GM11168 (cell line): Measurements from ENCODE around the gene GUCY1A2.

Source experiments
- in situ Hi-C: fragments of 300-500 bp; cut with MboI; formaldehyde crosslinking; loops from one replicate; pipeline ENCODE4 v1.12.0; 2022; ENCODE audit warnings: low sequenced_read_pairs; ENCODE audit not compliant: unreplicated experiment

The GUCY1A2 gene

DNA sequence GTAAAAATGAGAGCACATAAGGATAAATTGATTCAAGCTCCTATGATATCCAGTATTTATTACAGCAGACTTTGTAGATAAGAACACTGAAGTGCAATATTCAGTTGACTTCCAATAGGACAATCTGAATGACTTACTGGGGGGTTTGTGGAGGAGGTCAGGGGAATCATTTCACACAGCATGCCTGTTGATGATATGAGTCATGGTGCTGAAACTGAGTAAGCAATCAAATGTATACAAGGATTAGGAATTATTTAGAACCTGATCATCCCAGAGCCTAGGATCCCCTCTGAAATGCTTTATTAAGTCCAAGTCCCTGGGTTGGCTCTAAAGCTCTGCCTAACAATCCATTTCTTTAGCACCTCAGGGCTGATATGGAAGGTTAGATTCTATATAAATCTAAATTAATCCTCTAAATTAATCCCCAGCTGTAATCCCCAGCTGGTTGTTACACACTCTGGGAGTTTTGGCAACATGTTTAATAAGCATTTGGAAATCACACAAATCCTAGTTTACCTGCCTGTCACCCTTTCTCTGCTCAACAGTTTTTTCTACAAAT lies 326.4 kb downstream of the GUCY1A2 start:
- in situ Hi-C loops = no loop called here

GRCh38 chr11:106690923-106691322 lies 327.4 kb downstream of the GUCY1A2 start:
- in situ Hi-C loops = no loop called here

GRCh38 chr11:106684944-106685343 lies 333.3 kb downstream of the GUCY1A2 start:
- in situ Hi-C loops = no loop called here

DNA sequence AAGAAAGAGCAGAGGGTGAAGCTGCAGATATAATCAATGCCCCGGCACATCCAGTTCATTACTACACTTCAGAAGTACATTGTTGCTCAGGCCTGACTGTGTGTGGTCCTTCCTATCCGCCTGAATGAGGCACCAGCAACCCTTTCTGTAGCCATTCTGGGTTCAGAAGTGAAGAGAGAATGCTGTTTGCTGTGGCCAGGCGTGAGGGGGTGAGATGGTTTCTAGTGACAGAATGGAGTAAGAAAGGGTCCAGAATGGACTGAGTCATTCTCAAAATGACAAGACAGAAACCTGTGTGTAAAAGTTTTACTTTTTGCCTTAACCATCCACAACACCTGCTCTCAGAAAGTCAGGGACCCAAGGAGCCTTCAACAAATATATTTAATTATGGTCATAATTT lies 334.8 kb downstream of the GUCY1A2 start:
- in situ Hi-C loops = no loop called here

GRCh38 chr11:106681435-106681834 lies 336.8 kb downstream of the GUCY1A2 start:
- in situ Hi-C loops = no loop called here

DNA sequence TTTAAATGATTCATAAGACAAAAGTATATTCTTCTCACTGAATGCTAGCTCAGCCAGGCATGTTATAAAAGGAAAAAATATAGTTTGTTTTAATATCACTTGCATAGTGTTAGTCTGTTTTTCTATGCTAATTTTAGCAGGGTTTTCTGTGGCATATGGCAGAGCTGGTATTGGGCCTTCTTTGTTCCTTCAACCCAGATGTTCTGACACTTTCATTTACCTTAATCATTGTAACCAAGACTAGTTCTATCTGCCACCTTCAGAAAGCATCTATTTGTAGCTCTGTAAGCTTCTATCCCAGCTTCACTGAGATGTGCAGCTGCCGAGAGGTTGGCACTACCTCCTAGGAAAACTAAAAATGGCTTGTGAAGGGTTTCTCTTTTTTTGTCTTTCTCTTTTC lies 338.7 kb downstream of the GUCY1A2 start:
- in situ Hi-C loops = no loop called here

DNA sequence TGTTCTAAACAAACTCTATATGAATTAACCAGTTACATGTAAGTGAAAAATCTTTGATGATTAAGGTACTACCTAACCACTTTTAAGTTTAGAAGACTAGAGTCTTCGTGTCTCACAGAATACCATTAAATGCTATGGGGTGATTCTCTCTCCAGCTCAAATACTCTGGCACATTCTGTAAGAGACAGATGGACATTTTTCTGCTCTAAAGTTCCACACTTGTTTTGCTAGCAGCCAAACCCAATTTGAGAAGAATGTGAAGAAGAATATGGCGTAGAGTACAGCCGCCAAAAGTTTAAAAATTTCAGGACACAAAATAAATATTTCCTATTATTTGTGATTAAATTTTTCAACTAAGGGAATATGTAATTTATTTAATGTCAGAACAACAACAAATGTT lies 339.1 kb downstream of the GUCY1A2 start:
- in situ Hi-C loops = no loop called here

GRCh38 chr11:106670069-106670468 lies 348.2 kb downstream of the GUCY1A2 start:
- in situ Hi-C loops = no loop called here

- in situ Hi-C loops = no loop called here
Measured at GRCh38 chr11:106668147-106668546, 350.1 kb downstream of the GUCY1A2 start.

DNA sequence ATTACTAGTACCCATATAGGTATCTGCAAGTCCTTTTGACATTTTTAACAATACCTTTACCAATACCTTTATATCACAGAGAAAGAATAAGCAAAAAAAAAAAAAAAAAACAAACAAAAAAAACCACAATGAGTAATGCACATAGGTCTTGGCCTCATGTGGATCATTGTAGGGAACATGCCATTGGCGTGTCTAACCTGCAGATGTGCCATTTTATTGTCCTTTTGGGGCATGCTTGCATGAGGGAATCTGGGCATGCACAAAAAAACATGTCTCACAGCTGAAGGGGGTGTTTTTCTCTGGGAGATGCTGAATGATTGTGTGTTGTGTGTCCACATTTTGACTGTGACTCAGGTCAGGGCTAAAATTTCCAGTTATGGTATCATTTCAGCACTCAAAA lies 361.6 kb downstream of the GUCY1A2 start:
- in situ Hi-C loops = no loop called here

DNA sequence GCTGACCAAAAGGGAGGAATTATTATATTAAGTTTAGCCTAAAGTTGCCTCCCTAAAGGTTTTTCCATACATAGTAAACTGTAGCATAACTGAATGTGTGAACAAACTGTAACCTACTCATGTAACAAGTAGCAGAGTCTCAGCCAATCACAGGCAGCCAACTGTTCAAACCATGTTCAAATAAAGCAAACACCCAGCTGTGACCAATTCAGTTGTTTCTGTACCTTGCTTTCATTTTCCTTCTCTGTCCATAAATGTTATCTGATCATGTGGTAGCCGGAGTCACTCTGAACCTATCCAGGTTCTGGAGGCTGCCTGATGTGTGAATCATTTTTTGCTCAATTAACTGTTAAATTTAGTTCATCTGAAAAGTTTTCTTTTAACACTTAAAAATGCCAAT lies 373.5 kb downstream of the GUCY1A2 start:
- in situ Hi-C loops = no loop called here

GRCh38 chr11:106642331-106642730 lies 375.9 kb downstream of the GUCY1A2 start:
- in situ Hi-C loops = no loop called here

GRCh38 chr11:106632283-106632682 lies 386.0 kb downstream of the GUCY1A2 start:
- in situ Hi-C loops = no loop called here

DNA sequence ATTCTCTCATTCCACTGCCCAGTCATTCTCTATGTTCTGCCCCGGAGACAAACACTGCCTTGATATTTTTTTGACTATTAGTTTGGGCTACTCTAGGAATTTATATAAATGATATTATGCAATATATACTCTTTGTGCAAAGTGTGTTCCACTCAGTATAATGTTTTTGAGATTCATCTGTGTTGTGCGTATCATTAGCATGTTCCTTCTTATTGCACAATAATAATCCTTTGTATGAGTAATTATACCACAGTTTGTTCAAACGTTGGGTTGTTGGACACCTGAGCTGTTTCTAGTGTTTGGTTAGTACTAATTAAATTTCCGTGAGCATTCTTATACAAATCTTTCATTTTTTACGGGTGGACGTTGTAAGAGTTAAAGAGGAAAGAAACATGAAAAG lies 390.6 kb downstream of the GUCY1A2 start:
- in situ Hi-C loops = no loop called here

GRCh38 chr11:106625566-106625965 lies 392.7 kb downstream of the GUCY1A2 start:
- in situ Hi-C loops = no loop called here

DNA sequence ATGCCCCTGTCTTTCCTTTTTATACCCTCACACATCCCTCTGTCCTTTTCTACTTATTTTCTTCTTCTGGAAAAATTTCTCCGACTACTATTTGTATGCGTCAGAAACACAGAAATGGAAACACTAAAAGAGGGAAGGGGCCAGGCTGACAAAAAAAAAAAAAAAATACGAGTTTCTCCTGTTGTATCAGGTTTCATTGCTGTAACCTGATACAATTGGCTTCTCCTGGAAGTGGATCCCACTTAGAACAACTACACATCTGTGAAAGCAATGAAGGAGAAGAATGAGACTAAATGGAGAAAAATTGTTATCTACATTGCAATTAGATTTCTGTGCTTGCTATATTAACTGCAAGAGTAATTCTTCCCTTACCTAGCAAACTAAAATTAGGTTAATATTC lies 393.9 kb downstream of the GUCY1A2 start:
- in situ Hi-C loops = no loop called here
